Measurements from ENCODE around the gene HSFX3.

The HSFX3 gene

GRCh38 chrX:149539283-149540130 lies 10.2 kb downstream of the HSFX3 start:
- TF ChIP-seq, protein P1, sequence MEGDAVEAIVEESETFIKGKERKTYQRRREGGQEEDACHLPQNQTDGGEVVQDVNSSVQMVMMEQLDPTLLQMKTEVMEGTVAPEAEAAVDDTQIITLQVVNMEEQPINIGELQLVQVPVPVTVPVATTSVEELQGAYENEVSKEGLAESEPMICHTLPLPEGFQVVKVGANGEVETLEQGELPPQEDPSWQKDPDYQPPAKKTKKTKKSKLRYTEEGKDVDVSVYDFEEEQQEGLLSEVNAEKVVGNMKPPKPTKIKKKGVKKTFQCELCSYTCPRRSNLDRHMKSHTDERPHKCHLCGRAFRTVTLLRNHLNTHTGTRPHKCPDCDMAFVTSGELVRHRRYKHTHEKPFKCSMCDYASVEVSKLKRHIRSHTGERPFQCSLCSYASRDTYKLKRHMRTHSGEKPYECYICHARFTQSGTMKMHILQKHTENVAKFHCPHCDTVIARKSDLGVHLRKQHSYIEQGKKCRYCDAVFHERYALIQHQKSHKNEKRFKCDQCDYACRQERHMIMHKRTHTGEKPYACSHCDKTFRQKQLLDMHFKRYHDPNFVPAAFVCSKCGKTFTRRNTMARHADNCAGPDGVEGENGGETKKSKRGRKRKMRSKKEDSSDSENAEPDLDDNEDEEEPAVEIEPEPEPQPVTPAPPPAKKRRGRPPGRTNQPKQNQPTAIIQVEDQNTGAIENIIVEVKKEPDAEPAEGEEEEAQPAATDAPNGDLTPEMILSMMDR (IDR thresholded peaks at IDR 0.05) = no peak

DNA sequence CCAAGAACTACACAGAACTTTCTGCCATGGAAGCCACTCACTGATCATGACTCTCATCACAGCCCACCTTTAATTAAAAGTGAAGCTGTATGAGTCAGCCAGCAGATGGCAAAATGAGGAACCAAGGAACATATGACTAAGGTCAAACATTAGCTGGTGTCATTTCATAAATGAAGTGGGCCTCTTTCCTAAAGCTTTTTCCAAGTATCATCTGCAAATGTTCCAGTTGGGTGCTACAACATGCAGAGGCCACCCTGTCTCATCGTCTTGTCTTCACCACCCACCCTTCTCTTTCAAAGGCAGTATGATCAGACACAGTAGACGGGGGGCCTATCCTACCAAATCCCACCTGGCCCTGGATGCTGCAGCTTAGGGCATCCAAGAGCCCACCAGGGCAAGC lies 18.1 kb downstream of the HSFX3 start:
- TF ChIP-seq, protein P1 (IDR thresholded peaks at IDR 0.05) = no peak

GRCh38 chrX:149528381-149528780 lies 21.3 kb downstream of the HSFX3 start:
- TF ChIP-seq, protein P1 (IDR thresholded peaks at IDR 0.05) = no peak

GRCh38 chrX:149527705-149528104 lies 22.0 kb downstream of the HSFX3 start:
- TF ChIP-seq, protein P1 (IDR thresholded peaks at IDR 0.05) = peak; percentile 43

DNA sequence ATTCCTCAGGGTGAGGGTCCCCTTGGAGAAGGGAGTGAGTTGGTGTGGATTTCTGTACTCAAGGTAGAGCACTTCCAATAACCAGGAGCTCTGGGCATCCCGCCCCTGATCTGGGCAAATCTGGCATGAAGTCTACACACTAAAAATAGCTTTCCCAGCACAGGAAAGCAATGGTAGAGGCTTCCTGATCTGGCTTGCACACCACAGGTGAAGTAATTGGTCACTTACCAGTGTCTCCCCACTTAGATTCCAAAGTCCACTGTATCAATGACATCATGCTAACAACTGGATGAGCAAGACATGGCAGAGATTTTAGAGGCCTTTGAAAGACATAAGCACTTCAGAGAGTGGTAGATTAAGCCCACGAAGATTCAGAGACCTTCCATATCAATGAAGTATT lies 26.8 kb downstream of the HSFX3 start:
- TF ChIP-seq, protein P1 (IDR thresholded peaks at IDR 0.05) = no peak

GRCh38 chrX:149521438-149521837 lies 28.3 kb downstream of the HSFX3 start:
- TF ChIP-seq, protein P1 (IDR thresholded peaks at IDR 0.05) = no peak

DNA sequence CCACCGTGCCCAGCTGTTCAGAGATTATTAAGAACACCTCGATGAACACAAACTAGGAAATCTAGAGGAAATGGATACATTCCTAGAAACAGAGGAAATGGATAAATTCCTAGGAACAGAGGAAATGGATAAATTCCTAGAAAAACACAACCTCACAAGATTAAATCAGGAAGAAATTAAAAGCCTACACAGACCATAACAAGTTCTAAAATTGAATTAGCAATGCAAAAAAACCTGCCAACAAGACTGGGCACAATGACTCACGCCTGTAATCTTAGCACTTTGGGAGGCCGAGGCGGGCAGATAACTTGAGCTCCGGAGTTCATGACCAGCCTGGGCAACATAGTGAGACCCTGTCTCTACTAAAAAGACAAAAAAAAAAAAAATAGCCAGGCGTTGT lies 31.5 kb downstream of the HSFX3 start:
- TF ChIP-seq, protein P1 (IDR thresholded peaks at IDR 0.05) = no peak

Measured in LNCAP (cell line).